ENCODE results near the gene TNS1. TPM values are rescaled to one million over a fixed set of nuclear protein-coding genes. Genes with fewer than 3 reads are reported as not detected.

Gene TNS1
- total RNA-seq, 1 donor from 2014 or later, result 0.24 TPM

- TF ChIP-seq EZH2phosphoT487 (IDR thresholded peaks at IDR 0.05) (no peak), EZH2 (IDR thresholded peaks at IDR 0.05) (no peak), CTCF (IDR thresholded peaks at IDR 0.05) (no peak)
- H3K27me3 ChIP-seq, result peaks cover 30% of the 10 kb centered on the region
- no peaks in the 10 kb centered on the region for H4K20me1 ChIP-seq (ENCODE audit: low read depth)
- H3K9me3 Mint-ChIP-seq, result no peaks in the 10 kb centered on the region
- H3K36me3 Mint-ChIP-seq, result no peaks in the 10 kb centered on the region
- H2AFZ ChIP-seq (replicated peaks), result no peak overlapping the region
- H3K27me3 Mint-ChIP-seq (ENCODE audit: insufficient read depth, low read depth), result peaks cover 21% of the 10 kb centered on the region
- H3K9me3 ChIP-seq (ENCODE audit: low read depth), result no peaks in the 10 kb centered on the region
- no peak overlapping the region for H3K4me3 ChIP-seq
- H3K4me1 Mint-ChIP-seq, result peaks cover 52% of the 10 kb centered on the region
- no peak overlapping the region for H3K4me2 ChIP-seq
- H3K36me3 ChIP-seq, result no peaks in the 10 kb centered on the region
- DNase-seq (ENCODE audit: low spot score), result no peak
- no peaks in the 10 kb centered on the region for H3K79me2 ChIP-seq (ENCODE audit: low read depth)
- no peak overlapping the region for H3K4me3 Mint-ChIP-seq
- H3F3A ChIP-seq (ENCODE audit: low read depth), result no peaks in the 10 kb centered on the region
- no peak overlapping the region for H3K27ac Mint-ChIP-seq
- H3K4me1 ChIP-seq, result peaks cover 35% of the 10 kb centered on the region
- H3K27ac ChIP-seq, result no peak overlapping the region
- H3K9ac ChIP-seq, result no peak overlapping the region
Measured at GRCh38 chr2:218005486-218005885, 2.7 kb upstream of the TNS1 start.

- no peaks in the 10 kb centered on the region for H3K79me2 ChIP-seq (ENCODE audit: low read depth)
- Mint-ChIP-seq H3K4me1 (peaks cover 56% of the 10 kb centered on the region), H3K27ac (no peak overlapping the region), H3K27me3 (ENCODE audit: insufficient read depth, low read depth) (peaks cover 22% of the 10 kb centered on the region), H3K4me3 (no peak overlapping the region), H3K36me3 (no peaks in the 10 kb centered on the region), H3K9me3 (no peaks in the 10 kb centered on the region)
- no peak for DNase-seq (ENCODE audit: low spot score)
- no peak overlapping the region for H3K9ac ChIP-seq
- H2AFZ ChIP-seq (replicated peaks), result no peak overlapping the region
- H3K36me3 ChIP-seq, result no peaks in the 10 kb centered on the region
- peaks cover 32% of the 10 kb centered on the region for H3K4me1 ChIP-seq
- no peaks in the 10 kb centered on the region for H3K9me3 ChIP-seq (ENCODE audit: low read depth)
- H3K4me3 ChIP-seq, result no peak overlapping the region
- H3K4me2 ChIP-seq, result no peak overlapping the region
- no peaks in the 10 kb centered on the region for H3F3A ChIP-seq (ENCODE audit: low read depth)
- TF ChIP-seq EZH2 (IDR thresholded peaks at IDR 0.05) (no peak), CTCF (IDR thresholded peaks at IDR 0.05) (no peak)
- no peak overlapping the region for H3K27ac ChIP-seq
- H4K20me1 ChIP-seq (ENCODE audit: low read depth), result no peaks in the 10 kb centered on the region
- peaks cover 25% of the 10 kb centered on the region for H3K27me3 ChIP-seq
Measured at GRCh38 chr2:218005028-218005427, 2.2 kb upstream of the TNS1 start.

GRCh38 chr2:218003981-218004419 is 1.2 kb upstream of the TNS1 start:
- Histone ChIP-seq H3K4me1 (peaks cover 23% of the 10 kb centered on the region), H3F3A (ENCODE audit: low read depth) (no peaks in the 10 kb centered on the region), H4K20me1 (ENCODE audit: low read depth) (no peaks in the 10 kb centered on the region), H3K4me2 (no peak overlapping the region), H3K9ac (no peak overlapping the region), H3K27ac (no peak overlapping the region), H3K9me3 (ENCODE audit: low read depth) (no peaks in the 10 kb centered on the region), H3K4me3 (no peak overlapping the region), H2AFZ (replicated peaks) (no peak overlapping the region), H3K27me3 (peaks cover 15% of the 10 kb centered on the region), H3K79me2 (ENCODE audit: low read depth) (no peaks in the 10 kb centered on the region), H3K36me3 (no peaks in the 10 kb centered on the region)
- TF ChIP-seq EZH2 (IDR thresholded peaks at IDR 0.05), result no peak
- TF ChIP-seq EZH2phosphoT487 (IDR thresholded peaks at IDR 0.05), result no peak
- TF ChIP-seq CTCF (IDR thresholded peaks at IDR 0.05), result no peak
- Mint-ChIP-seq H3K27me3 (ENCODE audit: insufficient read depth, low read depth) (peaks cover 15% of the 10 kb centered on the region), H3K4me3 (peak overlapping the region; percentile 75), H3K9me3 (no peaks in the 10 kb centered on the region), H3K4me1 (peaks cover 52% of the 10 kb centered on the region), H3K36me3 (no peaks in the 10 kb centered on the region), H3K27ac (peak overlapping the region; percentile 96)
- no peak for DNase-seq (ENCODE audit: low spot score)
